Naive B cell (primary cell): Measurements from ENCODE around the gene BNC1. TPM values are rescaled to one million over a fixed set of nuclear protein-coding genes. Genes with fewer than 3 reads are reported as not detected.

Source experiments
- ATAC-seq, 2 donors: fragments of 150-1000 bp; cut with Tn5 transposase; 2 replicates each; pipeline ENCODE4 v1.10.0; 2021; ENCODE audit warnings: low read depth in 2 of 2, mild to moderate bottlenecking in 2 of 2, moderate library complexity in 2 of 2
- DNase-seq: peaks from one replicate; pipeline ENCODE4 v3.0.0; 2022
- H3K27ac Mint-ChIP-seq, 6 donors: one replicate each; pipeline ENCODE4 v1.8.0; 2020 to 2022; ENCODE audit warnings: mild to moderate bottlenecking in 6 of 6, mixed read lengths in 6 of 6, moderate library complexity in 5 of 6, inconsistent platforms in 2 of 6
- H3K27me3 Mint-ChIP-seq, 3 donors: one replicate each; pipeline ENCODE4 v1.8.0; 2021 to 2022; ENCODE audit warnings: mixed read lengths in 3 of 3, mild to moderate bottlenecking in 1 of 3
- H3K36me3 Mint-ChIP-seq, 2 donors: one replicate each; pipeline ENCODE4 v1.8.0; 2020 to 2022; ENCODE audit warnings: mixed read lengths in 2 of 2, inconsistent platforms in 1 of 2, mild to moderate bottlenecking in 1 of 2
- H3K4me1 Mint-ChIP-seq, 3 donors: one replicate each; pipeline ENCODE4 v1.8.0; 2020 to 2022; ENCODE audit warnings: mixed read lengths in 3 of 3, inconsistent platforms in 1 of 3, mild to moderate bottlenecking in 1 of 3, moderate library complexity in 1 of 3
- H3K4me3 Mint-ChIP-seq, 8 donors: one replicate each; pipeline ENCODE4 v1.8.0; 2020 to 2022; ENCODE audit warnings: mild to moderate bottlenecking in 8 of 8, mixed read lengths in 8 of 8, moderate library complexity in 8 of 8, inconsistent platforms in 2 of 8
- H3K9me3 Mint-ChIP-seq, 7 donors: one replicate each; pipeline ENCODE4 v1.8.0; 2020 to 2022; ENCODE audit warnings: mixed read lengths in 7 of 7, mild to moderate bottlenecking in 5 of 7, inconsistent platforms in 2 of 7, moderate library complexity in 1 of 7
- polyA plus RNA-seq, 6 donors: library from polyadenylated mRNA; unstranded; fragments of 300-500 nt; fragmentation: Illumina TruSeq; gene quantifications; one replicate each; pipeline ENCODE4 v1.2.3, GENCODE V29; 2021; ENCODE audit warnings: low read depth in 6 of 6

BNC1 gene
- polyA plus RNA-seq, 6 donors from 2014 or later = not detected

DNA sequence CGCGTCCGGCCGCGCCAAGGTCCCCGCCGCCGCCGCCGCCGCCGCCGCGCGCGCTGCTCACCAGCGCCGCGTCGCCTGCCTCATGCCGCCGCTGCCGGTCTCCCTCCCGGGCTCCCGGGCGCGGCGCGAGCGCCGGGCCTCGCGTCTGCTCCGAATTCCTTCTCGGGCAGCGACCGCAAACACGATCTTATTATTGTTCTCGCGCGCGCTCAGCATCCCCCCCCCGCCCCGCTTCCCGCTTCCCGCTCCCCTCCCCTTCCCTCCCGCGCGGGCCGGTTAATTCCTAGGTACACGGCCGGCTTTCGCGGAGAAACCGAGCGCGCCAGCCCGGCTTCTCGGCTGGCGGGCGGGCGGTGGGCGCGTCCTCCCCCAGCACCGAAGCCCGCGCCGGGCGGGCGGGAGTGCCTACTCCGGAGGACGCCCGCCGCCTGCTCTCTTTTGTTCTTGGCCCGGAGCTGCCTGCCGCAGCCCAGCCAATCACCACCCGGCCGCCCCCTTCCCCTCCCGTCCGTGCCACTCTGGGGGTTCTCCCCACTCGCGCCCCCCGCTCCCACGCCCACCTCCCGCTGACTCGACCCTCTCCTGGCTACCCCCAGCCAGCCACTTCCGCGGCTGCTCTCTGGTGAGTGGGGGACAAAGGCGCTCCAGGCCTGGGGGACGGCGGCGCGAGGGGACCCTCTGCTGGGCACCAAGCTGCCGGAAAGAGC, 76.7 kb downstream of the BNC1 start, which contains the start of gene HDGFL3:
HDGFL3 (minus strand) TSS at position 164 of the 707 bp plus-strand sequence. CDS start 409 bp downstream, outside the sequence.
- H3K27me3 Mint-ChIP-seq = peaks cover 8 to 26% (median 13%) of the 10 kb centered on the region in 3 donors
- peak within 1 kb of the TSS in 3 of 6 donors; percentile 46 to 84 (median 83) for H3K27ac Mint-ChIP-seq
- peaks cover 6 to 8% (median 6%) of the 10 kb centered on the region in 3 donors for H3K4me1 Mint-ChIP-seq
- H3K9me3 Mint-ChIP-seq = peaks cover 0 to 4% (median 0%) of the 10 kb centered on the region in 7 donors
- no peaks in the 10 kb centered on the region for H3K36me3 Mint-ChIP-seq
- peak; percentile 14 for DNase-seq
- peak within 1 kb of the TSS in 7 of 8 donors; percentile 90 to 94 (median 93) for H3K4me3 Mint-ChIP-seq
- ATAC-seq = peak; percentile 56 to 60

- no peaks in the 10 kb centered on the region for H3K36me3 Mint-ChIP-seq
- H3K27me3 Mint-ChIP-seq = peaks cover 8 to 19% (median 8%) of the 10 kb centered on the region in 3 donors
- peaks cover 6 to 8% (median 6%) of the 10 kb centered on the region in 3 donors for H3K4me1 Mint-ChIP-seq
- no peaks in the 10 kb centered on the region for H3K9me3 Mint-ChIP-seq
- no peak overlapping the region for H3K27ac Mint-ChIP-seq
- DNase-seq (peak; percentile 12), ATAC-seq (peak; percentile 55 to 60)
- peak overlapping the region in 3 of 8 donors; percentile 93 to 94 (median 93) for H3K4me3 Mint-ChIP-seq
These were observed 77.3 kb downstream of the BNC1 start for GRCh38 chr15:83207009-83207659.

DNA sequence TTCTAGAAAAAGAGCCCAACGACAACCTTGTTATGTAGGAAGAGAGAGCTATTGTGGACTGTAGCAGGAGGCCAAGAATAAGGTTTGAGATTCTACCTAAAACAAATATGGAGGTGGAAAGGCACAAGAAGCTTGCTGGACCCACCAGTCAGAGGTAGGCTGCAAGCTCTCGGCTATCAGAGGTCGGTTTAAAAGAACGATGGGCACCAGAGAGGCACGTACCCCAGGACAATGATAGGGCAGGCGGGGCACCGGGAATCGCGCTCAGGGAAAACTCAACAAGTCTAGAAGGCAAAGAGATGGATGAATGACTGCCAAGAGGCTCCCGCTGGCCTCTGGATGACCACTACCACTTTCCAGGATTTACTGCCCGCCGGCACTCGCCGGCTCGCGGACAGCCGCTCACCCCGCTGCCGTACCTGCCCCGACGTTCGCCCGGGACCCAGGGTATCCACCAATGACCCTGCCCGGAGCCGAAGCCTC, 77.9 kb downstream of the BNC1 start:
- no peaks in the 10 kb centered on the region for H3K36me3 Mint-ChIP-seq
- peaks cover 8 to 19% (median 8%) of the 10 kb centered on the region in 3 donors for H3K27me3 Mint-ChIP-seq
- peaks cover 6 to 8% (median 6%) of the 10 kb centered on the region in 3 donors for H3K4me1 Mint-ChIP-seq
- peak overlapping the region in 7 of 8 donors; percentile 90 to 94 (median 93) for H3K4me3 Mint-ChIP-seq
- H3K9me3 Mint-ChIP-seq = no peaks in the 10 kb centered on the region
- H3K27ac Mint-ChIP-seq = peak overlapping the region in 3 of 6 donors; percentile 46 to 84 (median 83)
- DNase-seq (no peak), ATAC-seq (peak in 1 of 2 donors; percentile 3)

Other genes with a start within 250 kb of the BNC1 start
- 10 to 100 TPM; 37.3 to 64.0 (median 46.6) TPM for gene BTBD1, start 217.4 kb downstream of the BNC1 start, polyA plus RNA-seq
- 1 to 10 TPM in 4 of 6 donors, under 1 TPM in 2; 0.94 to 2.8 (median 1.6) TPM for gene TM6SF1, start 177.0 kb downstream of the BNC1 start, polyA plus RNA-seq
- 1 to 10 TPM in 5 of 6 donors, under 1 TPM in 1; 0.70 to 2.5 (median 1.4) TPM for gene HDGFL3, start 76.8 kb downstream of the BNC1 start, polyA plus RNA-seq
- not detected for gene SH3GL3, start 162.7 kb upstream of the BNC1 start, polyA plus RNA-seq